ENCODE data around the gene GABRB1.

Gene GABRB1

DNA sequence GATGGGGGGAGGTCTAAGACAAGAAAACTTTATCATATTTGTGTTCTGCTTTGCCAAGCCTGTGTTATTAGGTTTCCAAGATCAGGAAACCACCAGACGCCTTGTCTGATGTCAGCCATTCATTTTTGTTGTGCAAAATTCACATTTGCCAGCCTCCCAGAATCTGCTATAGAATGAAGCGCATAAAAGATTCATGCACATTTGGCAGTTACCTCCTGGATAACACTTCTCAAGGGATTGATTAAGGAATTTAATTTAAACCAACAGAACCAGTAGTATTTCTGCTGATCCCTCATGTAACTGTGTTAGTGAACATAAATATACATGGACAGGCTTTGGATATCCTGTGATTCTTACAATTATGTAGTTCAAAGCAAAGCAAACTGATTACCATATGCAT, 244.2 kb downstream of the GABRB1 start:
- ATAC-seq: no peak
- TF ChIP-seq, protein P1, sequence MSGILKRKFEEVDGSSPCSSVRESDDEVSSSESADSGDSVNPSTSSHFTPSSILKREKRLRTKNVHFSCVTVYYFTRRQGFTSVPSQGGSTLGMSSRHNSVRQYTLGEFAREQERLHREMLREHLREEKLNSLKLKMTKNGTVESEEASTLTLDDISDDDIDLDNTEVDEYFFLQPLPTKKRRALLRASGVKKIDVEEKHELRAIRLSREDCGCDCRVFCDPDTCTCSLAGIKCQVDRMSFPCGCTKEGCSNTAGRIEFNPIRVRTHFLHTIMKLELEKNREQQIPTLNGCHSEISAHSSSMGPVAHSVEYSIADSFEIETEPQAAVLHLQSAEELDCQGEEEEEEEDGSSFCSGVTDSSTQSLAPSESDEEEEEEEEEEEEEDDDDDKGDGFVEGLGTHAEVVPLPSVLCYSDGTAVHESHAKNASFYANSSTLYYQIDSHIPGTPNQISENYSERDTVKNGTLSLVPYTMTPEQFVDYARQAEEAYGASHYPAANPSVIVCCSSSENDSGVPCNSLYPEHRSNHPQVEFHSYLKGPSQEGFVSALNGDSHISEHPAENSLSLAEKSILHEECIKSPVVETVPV (CRISPR knock-in tag; IDR thresholded peaks at IDR 0.05): no peak
- TF ChIP-seq, protein P2, sequence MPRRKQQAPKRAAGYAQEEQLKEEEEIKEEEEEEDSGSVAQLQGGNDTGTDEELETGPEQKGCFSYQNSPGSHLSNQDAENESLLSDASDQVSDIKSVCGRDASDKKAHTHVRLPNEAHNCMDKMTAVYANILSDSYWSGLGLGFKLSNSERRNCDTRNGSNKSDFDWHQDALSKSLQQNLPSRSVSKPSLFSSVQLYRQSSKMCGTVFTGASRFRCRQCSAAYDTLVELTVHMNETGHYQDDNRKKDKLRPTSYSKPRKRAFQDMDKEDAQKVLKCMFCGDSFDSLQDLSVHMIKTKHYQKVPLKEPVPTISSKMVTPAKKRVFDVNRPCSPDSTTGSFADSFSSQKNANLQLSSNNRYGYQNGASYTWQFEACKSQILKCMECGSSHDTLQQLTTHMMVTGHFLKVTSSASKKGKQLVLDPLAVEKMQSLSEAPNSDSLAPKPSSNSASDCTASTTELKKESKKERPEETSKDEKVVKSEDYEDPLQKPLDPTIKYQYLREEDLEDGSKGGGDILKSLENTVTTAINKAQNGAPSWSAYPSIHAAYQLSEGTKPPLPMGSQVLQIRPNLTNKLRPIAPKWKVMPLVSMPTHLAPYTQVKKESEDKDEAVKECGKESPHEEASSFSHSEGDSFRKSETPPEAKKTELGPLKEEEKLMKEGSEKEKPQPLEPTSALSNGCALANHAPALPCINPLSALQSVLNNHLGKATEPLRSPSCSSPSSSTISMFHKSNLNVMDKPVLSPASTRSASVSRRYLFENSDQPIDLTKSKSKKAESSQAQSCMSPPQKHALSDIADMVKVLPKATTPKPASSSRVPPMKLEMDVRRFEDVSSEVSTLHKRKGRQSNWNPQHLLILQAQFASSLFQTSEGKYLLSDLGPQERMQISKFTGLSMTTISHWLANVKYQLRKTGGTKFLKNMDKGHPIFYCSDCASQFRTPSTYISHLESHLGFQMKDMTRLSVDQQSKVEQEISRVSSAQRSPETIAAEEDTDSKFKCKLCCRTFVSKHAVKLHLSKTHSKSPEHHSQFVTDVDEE (CRISPR knock-in tag; IDR thresholded peaks at IDR 0.05): no peak
- TF ChIP-seq ISL1 (CRISPR knock-in tag; IDR thresholded peaks at IDR 0.05) (no peak), TOX (CRISPR knock-in tag; IDR thresholded peaks at IDR 0.05; ENCODE audit: borderline replicate concordance) (no peak), ZNF8 (CRISPR knock-in tag; IDR thresholded peaks at IDR 0.05) (no peak), ARNTL (CRISPR knock-in tag; IDR thresholded peaks at IDR 0.05; ENCODE audit: borderline replicate concordance, low read depth) (no peak), ESRRG (CRISPR knock-in tag; IDR thresholded peaks at IDR 0.05) (no peak), ZC3H10 (CRISPR knock-in tag; IDR thresholded peaks at IDR 0.05) (no peak), ZFP30 (CRISPR knock-in tag; IDR thresholded peaks at IDR 0.05) (no peak)

DNA sequence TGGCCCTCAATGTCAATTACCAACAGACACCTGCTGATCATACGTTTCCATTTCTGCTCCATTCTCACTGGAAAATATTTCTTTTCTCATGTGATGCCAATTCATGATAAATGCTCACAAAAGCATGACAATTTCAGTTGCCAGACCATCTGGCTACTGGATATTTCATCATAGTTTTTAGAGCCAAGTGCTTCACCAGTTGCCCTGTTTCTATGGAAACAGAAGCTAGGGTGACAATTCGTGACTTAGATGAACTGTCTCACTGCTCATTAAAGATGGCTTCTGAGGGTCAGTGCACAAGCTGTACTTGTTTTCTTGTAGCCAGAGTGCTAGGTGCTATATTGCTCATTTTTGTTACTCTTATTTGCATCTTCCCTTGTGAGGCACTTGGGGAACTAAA, 247.3 kb downstream of the GABRB1 start:
- no peak for TF ChIP-seq GLIS3 (CRISPR knock-in tag; IDR thresholded peaks at IDR 0.05)
- TF ChIP-seq ZFP30 (CRISPR knock-in tag; IDR thresholded peaks at IDR 0.05): no peak
- TF ChIP-seq, protein P3, sequence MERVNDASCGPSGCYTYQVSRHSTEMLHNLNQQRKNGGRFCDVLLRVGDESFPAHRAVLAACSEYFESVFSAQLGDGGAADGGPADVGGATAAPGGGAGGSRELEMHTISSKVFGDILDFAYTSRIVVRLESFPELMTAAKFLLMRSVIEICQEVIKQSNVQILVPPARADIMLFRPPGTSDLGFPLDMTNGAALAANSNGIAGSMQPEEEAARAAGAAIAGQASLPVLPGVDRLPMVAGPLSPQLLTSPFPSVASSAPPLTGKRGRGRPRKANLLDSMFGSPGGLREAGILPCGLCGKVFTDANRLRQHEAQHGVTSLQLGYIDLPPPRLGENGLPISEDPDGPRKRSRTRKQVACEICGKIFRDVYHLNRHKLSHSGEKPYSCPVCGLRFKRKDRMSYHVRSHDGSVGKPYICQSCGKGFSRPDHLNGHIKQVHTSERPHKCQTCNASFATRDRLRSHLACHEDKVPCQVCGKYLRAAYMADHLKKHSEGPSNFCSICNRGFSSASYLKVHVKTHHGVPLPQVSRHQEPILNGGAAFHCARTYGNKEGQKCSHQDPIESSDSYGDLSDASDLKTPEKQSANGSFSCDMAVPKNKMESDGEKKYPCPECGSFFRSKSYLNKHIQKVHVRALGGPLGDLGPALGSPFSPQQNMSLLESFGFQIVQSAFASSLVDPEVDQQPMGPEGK (CRISPR knock-in tag; IDR thresholded peaks at IDR 0.05; ENCODE audit: borderline replicate concordance): no peak
- TF ChIP-seq TOX (CRISPR knock-in tag; IDR thresholded peaks at IDR 0.05; ENCODE audit: borderline replicate concordance): no peak
- TF ChIP-seq, protein P2 (CRISPR knock-in tag; IDR thresholded peaks at IDR 0.05): no peak
- TF ChIP-seq, protein P4, sequence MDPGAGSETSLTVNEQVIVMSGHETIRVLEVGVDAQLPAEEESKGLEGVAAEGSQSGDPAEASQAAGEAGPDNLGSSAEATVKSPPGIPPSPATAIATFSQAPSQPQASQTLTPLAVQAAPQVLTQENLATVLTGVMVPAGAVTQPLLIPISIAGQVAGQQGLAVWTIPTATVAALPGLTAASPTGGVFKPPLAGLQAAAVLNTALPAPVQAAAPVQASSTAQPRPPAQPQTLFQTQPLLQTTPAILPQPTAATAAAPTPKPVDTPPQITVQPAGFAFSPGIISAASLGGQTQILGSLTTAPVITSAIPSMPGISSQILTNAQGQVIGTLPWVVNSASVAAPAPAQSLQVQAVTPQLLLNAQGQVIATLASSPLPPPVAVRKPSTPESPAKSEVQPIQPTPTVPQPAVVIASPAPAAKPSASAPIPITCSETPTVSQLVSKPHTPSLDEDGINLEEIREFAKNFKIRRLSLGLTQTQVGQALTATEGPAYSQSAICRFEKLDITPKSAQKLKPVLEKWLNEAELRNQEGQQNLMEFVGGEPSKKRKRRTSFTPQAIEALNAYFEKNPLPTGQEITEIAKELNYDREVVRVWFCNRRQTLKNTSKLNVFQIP (CRISPR knock-in tag; IDR thresholded peaks at IDR 0.05; ENCODE audit: borderline replicate concordance, low read depth): no peak
- TF ChIP-seq TCF4 (CRISPR knock-in tag; IDR thresholded peaks at IDR 0.05; ENCODE audit: borderline replicate concordance): no peak
- TF ChIP-seq RARB (CRISPR knock-in tag; IDR thresholded peaks at IDR 0.05): no peak
- TF ChIP-seq ARNTL (CRISPR knock-in tag; IDR thresholded peaks at IDR 0.05; ENCODE audit: borderline replicate concordance, low read depth): no peak
- no peak for ATAC-seq

DNA sequence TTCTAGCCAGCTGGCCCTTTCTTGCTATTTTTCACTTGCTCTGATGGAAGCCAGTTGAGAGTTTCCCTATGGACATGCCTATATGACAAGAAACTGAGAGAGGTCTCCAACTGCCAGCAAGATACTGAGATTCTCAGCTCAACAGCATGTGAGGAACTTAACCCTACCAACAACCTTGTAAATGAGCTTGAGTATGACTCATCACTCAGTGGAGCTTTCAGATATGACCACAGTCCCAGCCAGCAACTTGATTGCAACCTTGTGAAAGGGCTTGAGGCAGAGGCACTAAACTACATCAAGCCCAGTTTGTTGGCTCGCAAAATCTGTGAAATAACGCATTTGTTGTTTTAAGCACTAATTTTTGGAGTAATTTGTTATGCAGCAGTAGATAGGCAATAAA, 256.4 kb downstream of the GABRB1 start:
- ATAC-seq: no peak
- TF ChIP-seq ZNF565 (CRISPR knock-in tag; conservative IDR thresholded peaks at IDR 0.05; ENCODE audit: low read depth) (no peak), ZC3H10 (CRISPR knock-in tag; IDR thresholded peaks at IDR 0.05) (no peak)
- TF ChIP-seq, protein P3 (CRISPR knock-in tag; IDR thresholded peaks at IDR 0.05; ENCODE audit: borderline replicate concordance): no peak
- TF ChIP-seq, protein P2 (CRISPR knock-in tag; IDR thresholded peaks at IDR 0.05): no peak

All from SK-N-SH treated with all-trans-retinoic acid at 6 μM for 48 hours (cell line).